Calu3 (cell line): ENCODE results near the gene ZNF445. TPM values are rescaled to one million over a fixed set of nuclear protein-coding genes. Genes with fewer than 3 reads are reported as not detected.
A peak's percentile ranks its signal among the peaks of the same experiment; 100 is the strongest.

ENCODE experiments used
- BruUV-seq: library from RNA; stranded (reverse); fragments of 400-500 nt; replicated peaks from 2 replicates; lab custom pipeline; 2021; lab: Mats Ljungman, UMichigan
- CTCF ChIA-PET: fragments of 300-600 bp; sonication (Branson Sonifier 250); formaldehyde crosslinking; loops from one replicate; lab custom pipeline; 2022; ENCODE audit warnings: antibody characterized with exemption; lab: Charles Lee
- DNase-seq: peaks from one replicate; pipeline ENCODE4 v3.0.0; 2022
- H3K27ac Mint-ChIP-seq: one replicate; pipeline ENCODE4 v1.8.0; 2022; ENCODE audit warnings: mixed read lengths; ENCODE audit not compliant: unreplicated experiment
- H3K27me3 Mint-ChIP-seq: one replicate; pipeline ENCODE4 v1.8.0; 2022; ENCODE audit warnings: mixed read lengths; ENCODE audit not compliant: unreplicated experiment
- H3K36me3 Mint-ChIP-seq: one replicate; pipeline ENCODE4 v1.8.0; 2022; ENCODE audit warnings: mild to moderate bottlenecking, moderate library complexity, mixed read lengths; ENCODE audit not compliant: insufficient read depth, unreplicated experiment
- H3K4me1 Mint-ChIP-seq: one replicate; pipeline ENCODE4 v1.8.0; 2022; ENCODE audit warnings: mild to moderate bottlenecking, low read depth, mixed read lengths; ENCODE audit not compliant: unreplicated experiment
- H3K4me3 Mint-ChIP-seq: one replicate; pipeline ENCODE4 v1.8.0; 2022; ENCODE audit warnings: mild to moderate bottlenecking, low read depth, moderate library complexity, mixed read lengths; ENCODE audit not compliant: unreplicated experiment
- H3K9me3 Mint-ChIP-seq: one replicate; pipeline ENCODE4 v1.8.0; 2022; ENCODE audit warnings: low read depth, mixed read lengths; ENCODE audit not compliant: unreplicated experiment
- intact Hi-C: fragments of 100-400 bp; cut with micrococcal nuclease; formaldehyde crosslinking; loops from one replicate; pipeline ENCODE4 v1.10.0; 2022; ENCODE audit not compliant: unreplicated experiment
- total RNA-seq: library from RNA; stranded (reverse); gene quantifications from 2 replicates; pipeline ENCODE4 v1.2.3, GENCODE V29; 2022
- TF ChIP-seq, protein P1 (sequence below): fragments of 200-600 bp; IDR thresholded peaks from one replicate; pipeline ENCODE4 v1.8.0; 2022; ENCODE audit warnings: antibody characterized with exemption; ENCODE audit not compliant: unreplicated experiment

ZNF445 gene
- total RNA-seq, 1 experiment from 2014 or later: 17.3 TPM

GRCh38 chr3:44442596-44443309 is 34.7 kb downstream of the ZNF445 start:
- no TSS peak for BruUV-seq
- no peak overlapping the region for H3K27ac Mint-ChIP-seq
- no peak for DNase-seq
- TF ChIP-seq, protein P1, sequence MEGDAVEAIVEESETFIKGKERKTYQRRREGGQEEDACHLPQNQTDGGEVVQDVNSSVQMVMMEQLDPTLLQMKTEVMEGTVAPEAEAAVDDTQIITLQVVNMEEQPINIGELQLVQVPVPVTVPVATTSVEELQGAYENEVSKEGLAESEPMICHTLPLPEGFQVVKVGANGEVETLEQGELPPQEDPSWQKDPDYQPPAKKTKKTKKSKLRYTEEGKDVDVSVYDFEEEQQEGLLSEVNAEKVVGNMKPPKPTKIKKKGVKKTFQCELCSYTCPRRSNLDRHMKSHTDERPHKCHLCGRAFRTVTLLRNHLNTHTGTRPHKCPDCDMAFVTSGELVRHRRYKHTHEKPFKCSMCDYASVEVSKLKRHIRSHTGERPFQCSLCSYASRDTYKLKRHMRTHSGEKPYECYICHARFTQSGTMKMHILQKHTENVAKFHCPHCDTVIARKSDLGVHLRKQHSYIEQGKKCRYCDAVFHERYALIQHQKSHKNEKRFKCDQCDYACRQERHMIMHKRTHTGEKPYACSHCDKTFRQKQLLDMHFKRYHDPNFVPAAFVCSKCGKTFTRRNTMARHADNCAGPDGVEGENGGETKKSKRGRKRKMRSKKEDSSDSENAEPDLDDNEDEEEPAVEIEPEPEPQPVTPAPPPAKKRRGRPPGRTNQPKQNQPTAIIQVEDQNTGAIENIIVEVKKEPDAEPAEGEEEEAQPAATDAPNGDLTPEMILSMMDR: no peak
- peaks cover 12% of the 10 kb centered on the region for H3K36me3 Mint-ChIP-seq
- intact Hi-C loops: no loop called here
- peaks cover 17% of the 10 kb centered on the region for H3K4me1 Mint-ChIP-seq
- no peaks in the 10 kb centered on the region for H3K27me3 Mint-ChIP-seq
- peaks cover 4% of the 10 kb centered on the region for H3K9me3 Mint-ChIP-seq
- no peak overlapping the region for H3K4me3 Mint-ChIP-seq
- CTCF ChIA-PET: no interaction called here

GRCh38 chr3:44439499-44440295 is 37.8 kb downstream of the ZNF445 start:
- TF ChIP-seq, protein P1: no peak
- peaks cover 17% of the 10 kb centered on the region for H3K4me1 Mint-ChIP-seq
- DNase-seq: peak; percentile 48
- CTCF ChIA-PET: interaction anchor here (0.7 to 1.0 kb wide), 3 partner anchors 76 to 335 kb away, joined by 3 to 4 read pairs (median 4); partner anchors contain the start of gene ZNF197
- H3K36me3 Mint-ChIP-seq: peaks cover 11% of the 10 kb centered on the region
- intact Hi-C loops: no loop called here
- no peaks in the 10 kb centered on the region for H3K9me3 Mint-ChIP-seq
- H3K27ac Mint-ChIP-seq: peak overlapping the region; percentile 67
- H3K27me3 Mint-ChIP-seq: no peaks in the 10 kb centered on the region
- no TSS peak for BruUV-seq
- peak overlapping the region; percentile 45 for H3K4me3 Mint-ChIP-seq

DNA sequence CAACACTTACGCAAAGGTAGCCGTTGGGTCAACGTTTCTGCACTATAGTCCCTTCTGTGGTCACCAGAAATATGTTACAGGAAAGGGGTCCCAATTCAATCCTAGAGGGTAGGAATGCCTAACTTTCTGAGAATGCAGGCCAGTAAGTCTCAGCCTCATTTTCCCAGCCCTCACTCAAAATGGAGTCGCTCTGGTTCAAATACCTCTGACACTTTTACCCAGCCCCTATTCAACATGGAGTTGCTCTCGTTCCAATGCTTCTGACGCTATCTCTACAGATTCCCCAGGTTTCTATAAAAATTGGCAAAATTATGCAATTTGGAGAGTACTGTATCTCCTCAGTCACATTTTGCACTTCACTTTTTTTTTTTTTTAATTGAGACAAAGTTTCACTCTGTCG is 39.7 kb downstream of the ZNF445 start:
- peaks cover 11% of the 10 kb centered on the region for H3K36me3 Mint-ChIP-seq
- BruUV-seq: TSS peak; percentile 9
- peaks cover 17% of the 10 kb centered on the region for H3K4me1 Mint-ChIP-seq
- no peak overlapping the region for H3K27ac Mint-ChIP-seq
- intact Hi-C loops: no loop called here
- DNase-seq: no peak
- H3K4me3 Mint-ChIP-seq: no peak overlapping the region
- CTCF ChIA-PET: no interaction called here
- TF ChIP-seq, protein P1: no peak
- no peaks in the 10 kb centered on the region for H3K27me3 Mint-ChIP-seq
- H3K9me3 Mint-ChIP-seq: no peaks in the 10 kb centered on the region

GRCh38 chr3:44436181-44436580 is 41.3 kb downstream of the ZNF445 start:
- no peak overlapping the region for H3K4me3 Mint-ChIP-seq
- H3K4me1 Mint-ChIP-seq: peaks cover 17% of the 10 kb centered on the region
- H3K36me3 Mint-ChIP-seq: peaks cover 11% of the 10 kb centered on the region
- CTCF ChIA-PET: no interaction called here
- no peaks in the 10 kb centered on the region for H3K9me3 Mint-ChIP-seq
- no peak for DNase-seq
- H3K27ac Mint-ChIP-seq: no peak overlapping the region
- intact Hi-C loops: no loop called here
- H3K27me3 Mint-ChIP-seq: no peaks in the 10 kb centered on the region
- BruUV-seq: no TSS peak
- TF ChIP-seq, protein P1: no peak
